Measurements from ENCODE around the gene FBLN2. TPM values are rescaled to one million over a fixed set of nuclear protein-coding genes. Genes with fewer than 3 reads are reported as not detected.

FBLN2 gene
- total RNA-seq, 2 experiments from 2014 or later: 8.4 to 13.7 TPM

GRCh38 chr3:13624671-13625125, 75.8 kb downstream of the FBLN2 start:
- DNase-seq (no peak), ATAC-seq (no peak)
- Mint-ChIP-seq H3K4me3 (no peak overlapping the region), H3K4me1 (ENCODE audit: low read depth) (peaks cover 2% of the 10 kb centered on the region), H3K9me3 (no peaks in the 10 kb centered on the region), H3K27me3 (no peaks in the 10 kb centered on the region), H3K27ac (no peak overlapping the region), H3K36me3 (ENCODE audit: low read depth) (no peaks in the 10 kb centered on the region)
- ChIA-PET CTCF (interaction anchor here (3.7 kb wide), 1 partner anchor 23 kb away, joined by 16 read pairs; no protein-coding TSS in a partner anchor), POLR2A (no interaction called here)
- TF ChIP-seq, protein P1, sequence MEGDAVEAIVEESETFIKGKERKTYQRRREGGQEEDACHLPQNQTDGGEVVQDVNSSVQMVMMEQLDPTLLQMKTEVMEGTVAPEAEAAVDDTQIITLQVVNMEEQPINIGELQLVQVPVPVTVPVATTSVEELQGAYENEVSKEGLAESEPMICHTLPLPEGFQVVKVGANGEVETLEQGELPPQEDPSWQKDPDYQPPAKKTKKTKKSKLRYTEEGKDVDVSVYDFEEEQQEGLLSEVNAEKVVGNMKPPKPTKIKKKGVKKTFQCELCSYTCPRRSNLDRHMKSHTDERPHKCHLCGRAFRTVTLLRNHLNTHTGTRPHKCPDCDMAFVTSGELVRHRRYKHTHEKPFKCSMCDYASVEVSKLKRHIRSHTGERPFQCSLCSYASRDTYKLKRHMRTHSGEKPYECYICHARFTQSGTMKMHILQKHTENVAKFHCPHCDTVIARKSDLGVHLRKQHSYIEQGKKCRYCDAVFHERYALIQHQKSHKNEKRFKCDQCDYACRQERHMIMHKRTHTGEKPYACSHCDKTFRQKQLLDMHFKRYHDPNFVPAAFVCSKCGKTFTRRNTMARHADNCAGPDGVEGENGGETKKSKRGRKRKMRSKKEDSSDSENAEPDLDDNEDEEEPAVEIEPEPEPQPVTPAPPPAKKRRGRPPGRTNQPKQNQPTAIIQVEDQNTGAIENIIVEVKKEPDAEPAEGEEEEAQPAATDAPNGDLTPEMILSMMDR (IDR thresholded peaks at IDR 0.05): no peak
- intact Hi-C loops (cut with micrococcal nuclease): no loop called here

GRCh38 chr3:13626396-13626795, 77.5 kb downstream of the FBLN2 start:
- CTCF ChIA-PET: interaction anchor here (2.1 kb wide), 1 partner anchor 24 kb away, joined by 5 read pairs; no protein-coding TSS in a partner anchor
- no peaks in the 10 kb centered on the region for H3K36me3 Mint-ChIP-seq (ENCODE audit: low read depth)
- H3K9me3 Mint-ChIP-seq: no peaks in the 10 kb centered on the region
- POLR2A ChIA-PET: no interaction called here
- H3K4me3 Mint-ChIP-seq: no peak overlapping the region
- H3K27ac Mint-ChIP-seq: no peak overlapping the region
- intact Hi-C loops (cut with micrococcal nuclease): no loop called here
- TF ChIP-seq, protein P1 (IDR thresholded peaks at IDR 0.05): no peak
- H3K27me3 Mint-ChIP-seq: no peaks in the 10 kb centered on the region
- DNase-seq (no peak), ATAC-seq (no peak)
- peaks cover 2% of the 10 kb centered on the region for H3K4me1 Mint-ChIP-seq (ENCODE audit: low read depth)

- ChIA-PET POLR2A (no interaction called here), CTCF (interaction anchor here (2.1 kb wide), 1 partner anchor 23 kb away, joined by 5 read pairs; no protein-coding TSS in a partner anchor)
- ATAC-seq (no peak), DNase-seq (no peak)
- Mint-ChIP-seq H3K4me1 (ENCODE audit: low read depth) (peaks cover under 1% of the 10 kb centered on the region), H3K36me3 (ENCODE audit: low read depth) (no peaks in the 10 kb centered on the region), H3K27me3 (no peaks in the 10 kb centered on the region), H3K4me3 (no peak overlapping the region), H3K9me3 (no peaks in the 10 kb centered on the region), H3K27ac (no peak overlapping the region)
- intact Hi-C loops (cut with micrococcal nuclease): no loop called here
- TF ChIP-seq, protein P1 (IDR thresholded peaks at IDR 0.05): no peak
Observed at GRCh38 chr3:13626915-13627460, 78.1 kb downstream of the FBLN2 start.

- H3K4me1 Mint-ChIP-seq (ENCODE audit: low read depth): no peaks in the 10 kb centered on the region
- intact Hi-C loops (cut with micrococcal nuclease): no loop called here
- H3K4me3 Mint-ChIP-seq: no peak overlapping the region
- POLR2A ChIA-PET: no interaction called here
- no peak for DNase-seq
- no peak for ATAC-seq
- TF ChIP-seq, protein P1 (IDR thresholded peaks at IDR 0.05): no peak
- H3K9me3 Mint-ChIP-seq: no peaks in the 10 kb centered on the region
- CTCF ChIA-PET: no interaction called here
- H3K36me3 Mint-ChIP-seq (ENCODE audit: low read depth): no peaks in the 10 kb centered on the region
- no peaks in the 10 kb centered on the region for H3K27me3 Mint-ChIP-seq
- H3K27ac Mint-ChIP-seq: no peak overlapping the region
Observed at GRCh38 chr3:13627681-13628080, 78.8 kb downstream of the FBLN2 start.

DNA sequence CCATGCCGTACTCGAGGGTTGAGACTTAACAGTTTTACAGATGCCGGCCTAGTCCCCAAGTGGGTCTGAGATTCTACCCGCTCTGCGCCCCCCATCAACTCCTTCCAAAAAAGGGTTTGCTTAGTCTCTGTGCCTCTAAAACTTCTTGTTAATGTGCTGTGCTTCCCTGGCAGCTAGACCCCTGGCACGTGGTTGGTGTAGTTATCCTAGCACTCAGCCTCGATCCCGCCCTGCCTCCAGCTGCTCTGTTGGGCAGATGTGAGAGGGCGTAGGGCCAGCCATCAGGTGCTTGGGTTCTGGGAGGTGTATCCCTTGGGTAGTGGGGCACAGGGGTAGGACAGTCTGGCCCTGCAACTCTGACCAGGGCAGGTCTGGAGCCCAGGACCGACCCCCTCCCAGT, 79.5 kb downstream of the FBLN2 start:
- H3K36me3 Mint-ChIP-seq (ENCODE audit: low read depth): no peaks in the 10 kb centered on the region
- H3K27me3 Mint-ChIP-seq: no peaks in the 10 kb centered on the region
- H3K9me3 Mint-ChIP-seq: no peaks in the 10 kb centered on the region
- H3K27ac Mint-ChIP-seq: no peak overlapping the region
- H3K4me1 Mint-ChIP-seq (ENCODE audit: low read depth): no peaks in the 10 kb centered on the region
- H3K4me3 Mint-ChIP-seq: no peak overlapping the region
- POLR2A ChIA-PET: no interaction called here
- TF ChIP-seq, protein P1 (IDR thresholded peaks at IDR 0.05): no peak
- ATAC-seq: no peak
- CTCF ChIA-PET: no interaction called here
- intact Hi-C loops (cut with micrococcal nuclease): no loop called here
- no peak for DNase-seq

Data from activated CD8-positive, alpha-beta T cell treated with anti-CD3 and anti-CD28 coated beads for 36 hours (primary cell).